Vagina (tissue), 2 donors: Measurements from ENCODE around the gene PIP4K2A. TPM values are rescaled to one million over a fixed set of nuclear protein-coding genes. Genes with fewer than 3 reads are reported as not detected.

Experiments used
- DNase-seq, 2 donors: peaks; one replicate each; pipeline ENCODE4 v3.0.0-alpha.2; 2017; ENCODE audit errors: extremely low spot score in 2 of 2
- H3K27ac ChIP-seq: fragments of 200-600 bp; sonication (generic); one replicate; pipeline ENCODE4 v1.5.1; 2019
- H3K27me3 ChIP-seq: fragments of 200-600 bp; sonication (generic); one replicate; pipeline ENCODE4 v1.5.1; 2019
- H3K36me3 ChIP-seq, 2 donors: fragments of 200-600 bp; sonication (generic); one replicate each; pipeline ENCODE4 v1.5.1; 2017 to 2019
- H3K4me1 ChIP-seq: fragments of 200-600 bp; sonication (generic); one replicate; pipeline ENCODE4 v1.5.1; 2019
- H3K4me3 ChIP-seq, 2 donors: fragments of 200-600 bp; sonication (generic); 1 replicate in 1 of 2; 2 replicates in 1 of 2; pipeline ENCODE4 v1.5.1; 2016 to 2019
- H3K9me3 ChIP-seq: fragments of 200-600 bp; sonication (generic); one replicate; pipeline ENCODE4 v1.5.1; 2019
- POLR2A ChIP-seq, 2 donors: fragments of 450-650 bp; IDR thresholded peaks; one replicate each; pipeline ENCODE4 v1.6.1; 2017; ENCODE audit warnings: antibody characterized with exemption in 2 of 2, mild to moderate bottlenecking in 2 of 2, moderate library complexity in 2 of 2
- POLR2AphosphoS5 ChIP-seq, 2 donors: sonication (generic); formaldehyde crosslinking; IDR thresholded peaks; one replicate each; pipeline ENCODE4 v1.9.0; 2017; ENCODE audit warnings: antibody characterized with exemption in 2 of 2, mild to moderate bottlenecking in 2 of 2, low read depth in 1 of 2; ENCODE audit not compliant: insufficient read depth in 1 of 2
- intact Hi-C: fragments of 100-400 bp; cut with DNase I; formaldehyde crosslinking; loops from one replicate; pipeline ENCODE4 v1.15.1; 2023
- total RNA-seq: library from RNA; depleted of rRNA; stranded (reverse); fragments of >200 nt; gene quantifications from one replicate; pipeline ENCODE4 v1.2.3, GENCODE V29; 2016
- TF ChIP-seq, protein P1 (sequence below), 3 experiments: fragments of 450-650 bp in 2 of 3; fragments of 200-600 bp in 1 of 3; sonication (generic) in 1 of 3; IDR thresholded peaks; one replicate each; pipeline ENCODE4 v1.5.1; 2017 to 2019; ENCODE audit warnings: antibody characterized with exemption in 3 of 3, mild to moderate bottlenecking in 2 of 3, moderate library complexity in 2 of 3

Gene PIP4K2A
- total RNA-seq, 1 donor from 2014 or later, result 20.6 TPM

DNA sequence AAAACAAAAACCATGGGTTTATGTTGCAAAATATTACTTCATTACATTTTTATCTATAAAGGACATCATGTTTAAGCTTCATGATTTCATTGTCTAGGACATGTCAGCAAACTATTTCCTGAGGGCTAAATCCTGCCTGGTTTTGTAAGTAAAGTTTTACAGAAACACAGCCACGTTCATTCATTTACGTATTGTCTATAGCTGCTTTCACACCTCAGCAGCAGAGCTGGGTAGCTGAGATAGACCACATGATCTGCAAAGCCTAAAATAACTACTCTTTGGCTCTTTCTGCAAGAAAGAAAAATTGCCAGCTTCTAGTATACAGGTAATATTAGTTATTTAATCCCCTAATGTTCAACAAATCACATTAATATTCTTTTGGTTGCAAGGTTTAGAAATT lies 12.7 kb upstream of the PIP4K2A start:
- Histone ChIP-seq H3K4me1 (no peaks in the 10 kb centered on the region), H3K27ac (no peak overlapping the region), H3K9me3 (no peaks in the 10 kb centered on the region), H3K27me3 (no peaks in the 10 kb centered on the region), H3K36me3 (no peaks in the 10 kb centered on the region), H3K4me3 (no peak overlapping the region)
- no peak for DNase-seq
- intact Hi-C loops, result no loop called here
- TF ChIP-seq POLR2A (IDR thresholded peaks at IDR 0.05) (no peak), POLR2AphosphoS5 (IDR thresholded peaks at IDR 0.05; ENCODE audit: insufficient read depth in 1 of 2, low read depth in 1 of 2) (no peak)
- TF ChIP-seq, protein P1, sequence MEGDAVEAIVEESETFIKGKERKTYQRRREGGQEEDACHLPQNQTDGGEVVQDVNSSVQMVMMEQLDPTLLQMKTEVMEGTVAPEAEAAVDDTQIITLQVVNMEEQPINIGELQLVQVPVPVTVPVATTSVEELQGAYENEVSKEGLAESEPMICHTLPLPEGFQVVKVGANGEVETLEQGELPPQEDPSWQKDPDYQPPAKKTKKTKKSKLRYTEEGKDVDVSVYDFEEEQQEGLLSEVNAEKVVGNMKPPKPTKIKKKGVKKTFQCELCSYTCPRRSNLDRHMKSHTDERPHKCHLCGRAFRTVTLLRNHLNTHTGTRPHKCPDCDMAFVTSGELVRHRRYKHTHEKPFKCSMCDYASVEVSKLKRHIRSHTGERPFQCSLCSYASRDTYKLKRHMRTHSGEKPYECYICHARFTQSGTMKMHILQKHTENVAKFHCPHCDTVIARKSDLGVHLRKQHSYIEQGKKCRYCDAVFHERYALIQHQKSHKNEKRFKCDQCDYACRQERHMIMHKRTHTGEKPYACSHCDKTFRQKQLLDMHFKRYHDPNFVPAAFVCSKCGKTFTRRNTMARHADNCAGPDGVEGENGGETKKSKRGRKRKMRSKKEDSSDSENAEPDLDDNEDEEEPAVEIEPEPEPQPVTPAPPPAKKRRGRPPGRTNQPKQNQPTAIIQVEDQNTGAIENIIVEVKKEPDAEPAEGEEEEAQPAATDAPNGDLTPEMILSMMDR (IDR thresholded peaks at IDR 0.05), result no peak

DNA sequence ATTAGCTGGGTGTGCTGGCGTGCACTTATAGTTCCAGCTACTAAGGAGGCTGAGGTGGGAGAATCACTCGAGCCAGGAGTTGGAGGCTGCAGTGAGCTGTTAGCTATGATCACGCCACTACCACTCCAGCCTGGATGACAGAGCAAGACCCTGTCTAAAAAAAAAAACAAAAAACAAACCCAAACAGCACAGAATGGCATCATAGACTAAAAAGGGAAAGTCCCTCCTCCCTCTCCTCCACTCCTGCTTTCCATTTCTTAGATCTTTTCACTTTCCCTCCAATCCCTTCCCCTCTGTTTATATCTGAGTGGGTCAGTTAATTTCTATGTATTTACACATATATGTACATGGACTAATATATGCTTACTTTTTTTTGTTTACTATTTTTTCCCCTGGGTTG lies 10.4 kb upstream of the PIP4K2A start:
- Histone ChIP-seq H3K4me3 (no peak overlapping the region), H3K4me1 (no peaks in the 10 kb centered on the region), H3K36me3 (no peaks in the 10 kb centered on the region), H3K27me3 (no peaks in the 10 kb centered on the region), H3K27ac (no peak overlapping the region), H3K9me3 (no peaks in the 10 kb centered on the region)
- DNase-seq, result no peak
- TF ChIP-seq POLR2A (IDR thresholded peaks at IDR 0.05) (no peak), POLR2AphosphoS5 (IDR thresholded peaks at IDR 0.05; ENCODE audit: insufficient read depth in 1 of 2, low read depth in 1 of 2) (no peak)
- TF ChIP-seq, protein P1 (IDR thresholded peaks at IDR 0.05), result no peak
- intact Hi-C loops, result no loop called here

DNA sequence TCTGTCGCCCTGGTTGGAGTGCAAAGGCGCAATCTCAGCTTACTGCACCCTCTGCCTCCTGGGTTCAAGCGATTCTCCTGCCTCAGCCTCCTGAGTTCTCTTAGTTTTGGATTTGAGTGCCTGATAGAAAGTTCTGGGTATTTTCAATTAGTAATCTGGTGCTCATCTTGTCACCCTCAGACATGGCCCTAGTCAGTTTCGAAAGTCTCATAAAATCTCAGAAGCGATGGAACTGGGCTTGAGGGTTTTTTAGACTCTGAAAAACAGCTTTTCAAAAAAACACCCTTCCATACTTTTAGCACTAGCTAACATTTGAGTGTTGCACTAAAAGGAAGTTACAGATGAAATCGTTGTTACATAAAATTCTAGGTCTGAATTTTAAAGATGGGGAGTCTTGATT lies 9.4 kb upstream of the PIP4K2A start:
- Histone ChIP-seq H3K4me1 (no peaks in the 10 kb centered on the region), H3K9me3 (no peaks in the 10 kb centered on the region), H3K27me3 (no peaks in the 10 kb centered on the region), H3K4me3 (no peak overlapping the region), H3K36me3 (no peaks in the 10 kb centered on the region), H3K27ac (no peak overlapping the region)
- intact Hi-C loops, result no loop called here
- DNase-seq, result no peak
- TF ChIP-seq POLR2A (IDR thresholded peaks at IDR 0.05) (no peak), POLR2AphosphoS5 (IDR thresholded peaks at IDR 0.05; ENCODE audit: insufficient read depth in 1 of 2, low read depth in 1 of 2) (no peak)
- TF ChIP-seq, protein P1 (IDR thresholded peaks at IDR 0.05), result no peak

DNA sequence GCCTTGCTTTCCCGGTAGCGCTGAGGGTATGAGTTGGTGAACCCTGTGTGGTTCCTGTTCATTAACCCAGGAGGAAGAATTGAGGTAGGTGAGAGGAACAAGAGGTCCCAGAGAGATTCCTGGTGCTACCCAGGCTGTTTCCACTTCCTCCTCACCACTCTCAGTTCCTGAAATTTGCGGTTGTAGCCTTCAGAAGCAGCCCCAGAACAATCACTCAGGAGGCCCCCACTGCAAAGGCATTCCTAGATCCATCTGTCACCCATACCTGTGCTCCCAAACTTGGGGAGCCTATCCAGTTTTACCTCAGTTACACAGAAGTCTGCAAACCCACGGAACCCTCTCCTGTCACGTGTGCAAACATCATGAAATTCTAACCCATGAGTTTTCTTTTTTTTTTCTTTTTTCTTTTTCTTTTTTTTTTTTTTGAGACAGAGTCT lies 9.0 kb upstream of the PIP4K2A start:
- intact Hi-C loops, result no loop called here

DNA sequence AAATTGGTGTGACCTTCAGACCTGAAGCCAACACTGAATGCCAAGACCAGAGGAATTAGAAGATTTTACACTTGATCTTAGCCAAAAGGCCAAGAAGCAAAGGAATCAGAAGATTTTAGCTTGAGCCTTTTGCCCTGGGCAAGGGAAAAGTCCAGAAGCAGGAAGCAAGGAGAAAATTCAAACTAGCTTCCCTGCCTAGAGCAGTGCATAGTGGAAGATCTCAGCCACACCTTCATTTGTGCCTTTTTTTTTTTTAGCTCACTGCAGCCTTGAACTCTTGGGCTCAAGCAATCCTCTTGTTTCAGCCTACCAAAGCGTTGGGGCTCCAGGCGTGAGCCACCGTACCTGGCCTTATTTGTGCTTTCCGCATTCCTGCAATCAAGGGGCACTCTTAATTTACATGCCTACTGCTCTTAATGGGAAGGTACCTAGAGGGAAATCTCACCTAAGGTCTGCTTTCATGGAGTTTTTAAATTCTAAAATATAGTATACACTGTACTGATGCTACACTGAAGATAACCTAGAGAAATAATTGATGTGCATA lies 8.3 kb upstream of the PIP4K2A start:
- Histone ChIP-seq H3K27me3 (no peaks in the 10 kb centered on the region), H3K27ac (no peak overlapping the region), H3K36me3 (no peaks in the 10 kb centered on the region), H3K4me3 (no peak overlapping the region), H3K9me3 (no peaks in the 10 kb centered on the region), H3K4me1 (no peaks in the 10 kb centered on the region)
- TF ChIP-seq POLR2A (IDR thresholded peaks at IDR 0.05) (no peak), POLR2AphosphoS5 (IDR thresholded peaks at IDR 0.05; ENCODE audit: insufficient read depth in 1 of 2, low read depth in 1 of 2) (no peak)
- TF ChIP-seq, protein P1 (IDR thresholded peaks at IDR 0.05), result no peak
- intact Hi-C loops, result no loop called here
- DNase-seq, result no peak

More for the DNA sequence above, 9.0 kb upstream of the PIP4K2A start:
- no peaks in the 10 kb centered on the region for H3K4me1 ChIP-seq
- H3K4me3 ChIP-seq, result no peak overlapping the region
- H3K36me3 ChIP-seq, result no peaks in the 10 kb centered on the region
- H3K27me3 ChIP-seq, result no peaks in the 10 kb centered on the region
- no peaks in the 10 kb centered on the region for H3K9me3 ChIP-seq
- H3K27ac ChIP-seq, result no peak overlapping the region
- no peak for DNase-seq
- no peak for TF ChIP-seq POLR2A (IDR thresholded peaks at IDR 0.05)
- TF ChIP-seq POLR2AphosphoS5 (IDR thresholded peaks at IDR 0.05; ENCODE audit: insufficient read depth in 1 of 2, low read depth in 1 of 2), result no peak
- TF ChIP-seq, protein P1 (IDR thresholded peaks at IDR 0.05), result no peak
